GM12878 (cell line): ENCODE measurements around the gene RASAL2.

Experiments
- POLR2A ChIP-seq: IDR thresholded peaks from 2 replicates; pipeline ENCODE4 v1.6.1; 2011; ENCODE audit warnings: low read depth, mild to moderate bottlenecking, low read length
- RAD21 ChIP-seq: IDR thresholded peaks from 2 replicates; pipeline ENCODE4 v1.6.1; 2011; ENCODE audit warnings: mild to moderate bottlenecking, low read depth, low read length, moderate library complexity; ENCODE audit not compliant: insufficient read depth
- TCF7 ChIP-seq: IDR thresholded peaks from 2 replicates; pipeline ENCODE4 v1.6.1; 2014; ENCODE audit warnings: antibody characterized with exemption, borderline replicate concordance

DNA sequence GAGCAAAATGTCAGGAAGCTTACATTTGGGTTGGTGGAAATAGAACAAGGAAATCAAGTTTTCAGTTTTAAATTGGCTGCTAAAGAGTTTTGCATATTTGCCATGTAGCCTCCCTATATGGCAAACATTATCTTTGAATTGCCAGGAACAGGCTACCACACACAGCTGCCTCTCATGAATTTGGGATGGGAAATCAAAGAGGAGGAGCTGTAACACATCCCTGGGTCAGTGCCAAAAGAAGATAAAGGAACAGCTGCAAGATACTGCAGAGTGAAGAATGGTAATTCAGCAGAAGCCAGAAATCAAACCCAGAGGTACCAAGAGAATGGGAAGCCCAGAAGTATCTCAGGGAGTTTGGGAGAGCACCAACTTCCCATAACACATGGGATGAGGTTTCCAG lies 18.6 kb upstream of the RASAL2 start:
- TF ChIP-seq TCF7 (no peak), RAD21 (no peak), POLR2A (no peak)
